ENCODE measurements around the gene SKI.

Gene SKI

DNA sequence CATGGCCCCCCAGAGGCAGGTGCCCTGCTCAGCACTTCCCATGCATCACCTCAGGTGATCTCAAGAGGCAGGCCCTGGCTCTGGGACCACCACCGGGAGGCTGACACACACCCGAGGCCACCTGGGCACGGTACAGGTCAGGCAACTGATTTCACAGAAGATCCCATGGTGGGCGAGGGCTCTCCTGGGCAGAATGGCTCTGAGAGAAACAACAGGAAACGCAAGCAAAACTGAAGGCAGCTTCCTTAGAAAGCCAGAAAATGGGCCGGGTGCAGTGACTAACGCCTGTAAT, 11.4 kb upstream of the SKI start:
- TF ChIP-seq, protein P1, sequence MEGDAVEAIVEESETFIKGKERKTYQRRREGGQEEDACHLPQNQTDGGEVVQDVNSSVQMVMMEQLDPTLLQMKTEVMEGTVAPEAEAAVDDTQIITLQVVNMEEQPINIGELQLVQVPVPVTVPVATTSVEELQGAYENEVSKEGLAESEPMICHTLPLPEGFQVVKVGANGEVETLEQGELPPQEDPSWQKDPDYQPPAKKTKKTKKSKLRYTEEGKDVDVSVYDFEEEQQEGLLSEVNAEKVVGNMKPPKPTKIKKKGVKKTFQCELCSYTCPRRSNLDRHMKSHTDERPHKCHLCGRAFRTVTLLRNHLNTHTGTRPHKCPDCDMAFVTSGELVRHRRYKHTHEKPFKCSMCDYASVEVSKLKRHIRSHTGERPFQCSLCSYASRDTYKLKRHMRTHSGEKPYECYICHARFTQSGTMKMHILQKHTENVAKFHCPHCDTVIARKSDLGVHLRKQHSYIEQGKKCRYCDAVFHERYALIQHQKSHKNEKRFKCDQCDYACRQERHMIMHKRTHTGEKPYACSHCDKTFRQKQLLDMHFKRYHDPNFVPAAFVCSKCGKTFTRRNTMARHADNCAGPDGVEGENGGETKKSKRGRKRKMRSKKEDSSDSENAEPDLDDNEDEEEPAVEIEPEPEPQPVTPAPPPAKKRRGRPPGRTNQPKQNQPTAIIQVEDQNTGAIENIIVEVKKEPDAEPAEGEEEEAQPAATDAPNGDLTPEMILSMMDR (IDR thresholded peaks at IDR 0.05) = no peak
- peak; percentile 71 for DNase-seq (ENCODE audit: low spot score)
- Histone ChIP-seq H3K4me3 (no peak overlapping the region), H3K27ac (no peak overlapping the region)

DNA sequence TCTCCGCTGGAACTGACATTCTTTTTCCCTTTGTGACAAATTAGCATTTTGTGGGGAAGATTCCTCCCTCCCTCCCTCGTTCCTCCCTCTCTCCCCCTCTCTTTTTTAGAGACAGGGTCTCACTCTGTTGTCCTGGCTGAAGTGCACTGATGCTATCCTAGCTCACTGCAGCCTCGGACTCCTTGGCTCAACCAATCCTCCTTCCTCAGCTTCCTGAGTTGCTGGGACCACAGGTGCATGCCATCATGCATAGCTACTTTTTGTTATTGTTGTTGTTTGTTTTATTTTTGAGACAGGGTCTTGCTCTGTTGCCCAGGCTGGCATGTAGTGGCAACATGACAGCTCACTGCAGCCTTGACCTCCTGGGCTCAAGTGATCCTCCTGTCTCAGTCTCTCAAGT, 6.8 kb upstream of the SKI start:
- no peak overlapping the region for H3K27ac ChIP-seq
- DNase-seq (ENCODE audit: low spot score) = peak; percentile 68
- H3K4me3 ChIP-seq = no peak overlapping the region
- TF ChIP-seq, protein P1 (IDR thresholded peaks at IDR 0.05) = no peak

DNA sequence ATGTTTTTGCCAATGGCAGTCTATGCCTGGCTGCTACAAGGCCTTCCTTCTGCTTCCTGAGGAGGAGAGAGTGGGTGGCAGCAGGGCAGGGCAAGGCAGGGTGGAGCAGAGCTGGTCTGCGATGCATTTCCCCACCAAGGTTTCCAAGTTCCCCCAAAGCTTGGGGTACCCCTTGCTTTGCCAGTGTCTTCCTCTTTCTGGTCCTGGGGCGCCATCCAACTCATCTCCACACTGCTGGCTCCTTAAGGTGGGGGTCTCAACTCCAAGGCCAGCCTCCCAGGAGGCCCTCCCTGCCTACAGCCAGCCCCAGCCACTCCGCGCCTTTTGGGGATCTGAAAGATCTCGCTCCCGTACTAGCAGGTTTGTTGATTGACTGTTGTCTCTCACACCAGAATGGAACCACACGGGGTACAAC, 3.9 kb upstream of the SKI start:
- Histone ChIP-seq H3K4me3 (no peak overlapping the region), H3K27ac (no peak overlapping the region)
- TF ChIP-seq, protein P1 (IDR thresholded peaks at IDR 0.05) = no peak
- peak; percentile 70 for DNase-seq (ENCODE audit: low spot score)

DNA sequence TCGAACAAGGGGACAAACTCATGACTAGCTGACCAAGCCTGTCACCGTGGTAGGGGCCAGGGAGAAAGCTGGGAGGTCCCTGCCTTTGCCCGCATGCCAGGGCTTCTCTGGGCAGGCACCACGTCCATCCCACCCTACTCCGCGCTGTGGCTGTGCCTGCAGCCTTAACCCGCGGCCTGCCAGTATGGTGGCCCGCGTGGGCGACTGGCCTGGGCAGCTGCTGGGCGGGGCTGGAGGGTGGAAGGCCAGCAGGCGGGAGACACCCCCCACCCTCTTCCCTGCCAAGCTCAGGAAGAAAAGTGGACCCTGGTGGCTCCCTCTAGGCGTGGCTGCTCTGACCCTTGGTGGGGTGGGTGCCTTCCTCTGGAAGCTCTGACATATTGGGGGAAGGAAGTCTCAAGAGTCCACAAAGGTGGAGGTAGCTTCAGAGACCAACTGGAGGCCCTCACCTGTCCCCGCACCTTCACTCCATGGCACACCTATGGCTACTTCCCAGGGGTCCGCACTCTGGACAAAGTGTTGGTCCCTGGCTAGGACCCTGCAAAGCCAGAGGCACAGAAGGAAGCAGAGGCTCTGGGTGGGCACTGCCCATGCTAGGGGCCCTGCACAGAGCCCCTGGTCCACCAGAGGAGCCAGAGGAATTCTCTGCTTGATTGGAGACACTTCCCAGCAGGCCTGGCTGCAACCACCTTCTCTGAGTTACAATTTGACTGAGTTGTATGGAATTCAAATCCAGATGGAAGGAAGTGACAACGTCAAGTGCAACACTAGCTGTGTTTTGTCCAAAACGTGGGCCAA, 3.3 kb upstream of the SKI start:
- DNase-seq (ENCODE audit: low spot score) = peak; percentile 72
- TF ChIP-seq, protein P1 (IDR thresholded peaks at IDR 0.05) = no peak
- Histone ChIP-seq H3K4me3 (no peak overlapping the region), H3K27ac (no peak overlapping the region)

DNA sequence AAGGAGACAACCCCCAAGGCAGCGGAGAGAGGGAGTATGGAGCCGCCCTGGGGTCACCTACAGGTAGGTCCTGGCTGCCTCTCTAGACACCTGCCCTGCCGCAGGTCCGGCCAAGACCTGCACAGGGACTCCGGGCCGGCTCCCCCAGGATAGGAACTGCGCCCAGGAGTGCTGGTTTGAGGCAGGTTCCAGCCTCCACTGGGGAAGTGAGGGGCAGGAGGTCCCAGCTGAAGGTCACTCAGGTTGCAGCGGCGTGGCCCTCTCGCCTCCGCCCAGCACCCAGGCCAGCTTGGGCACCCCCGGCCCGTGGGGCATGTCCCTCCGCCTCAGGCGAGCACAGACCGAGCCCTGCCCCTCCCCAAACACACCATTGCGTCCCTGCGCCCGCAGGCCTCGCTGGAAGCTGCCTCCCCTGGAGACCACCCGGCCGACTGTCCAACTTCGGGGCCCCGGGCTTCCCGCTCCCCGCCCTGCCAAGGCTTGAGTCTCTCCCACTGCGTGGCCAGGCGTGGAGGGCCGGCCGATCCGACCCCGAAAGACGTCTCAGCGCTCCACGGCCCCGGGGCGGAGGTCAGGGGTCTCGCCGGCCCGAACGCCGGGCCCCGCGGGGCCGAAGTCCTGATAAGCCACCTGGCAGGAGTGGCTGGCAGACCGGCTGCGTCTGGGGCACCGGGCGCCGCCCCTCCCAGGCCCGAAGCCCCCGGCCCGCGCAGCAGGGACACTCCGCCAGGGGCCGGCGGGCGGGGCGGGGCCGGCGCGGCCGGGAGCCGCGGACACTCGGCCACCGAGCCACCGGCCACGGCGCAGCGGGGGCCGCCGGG, 1.4 kb upstream of the SKI start:
- TF ChIP-seq, protein P1 (IDR thresholded peaks at IDR 0.05) = no peak
- DNase-seq (ENCODE audit: low spot score) = peak; percentile 82
- peak overlapping the region; percentile 97 for H3K4me3 ChIP-seq
- peak overlapping the region; percentile 98 to 100 for H3K27ac ChIP-seq

DNA sequence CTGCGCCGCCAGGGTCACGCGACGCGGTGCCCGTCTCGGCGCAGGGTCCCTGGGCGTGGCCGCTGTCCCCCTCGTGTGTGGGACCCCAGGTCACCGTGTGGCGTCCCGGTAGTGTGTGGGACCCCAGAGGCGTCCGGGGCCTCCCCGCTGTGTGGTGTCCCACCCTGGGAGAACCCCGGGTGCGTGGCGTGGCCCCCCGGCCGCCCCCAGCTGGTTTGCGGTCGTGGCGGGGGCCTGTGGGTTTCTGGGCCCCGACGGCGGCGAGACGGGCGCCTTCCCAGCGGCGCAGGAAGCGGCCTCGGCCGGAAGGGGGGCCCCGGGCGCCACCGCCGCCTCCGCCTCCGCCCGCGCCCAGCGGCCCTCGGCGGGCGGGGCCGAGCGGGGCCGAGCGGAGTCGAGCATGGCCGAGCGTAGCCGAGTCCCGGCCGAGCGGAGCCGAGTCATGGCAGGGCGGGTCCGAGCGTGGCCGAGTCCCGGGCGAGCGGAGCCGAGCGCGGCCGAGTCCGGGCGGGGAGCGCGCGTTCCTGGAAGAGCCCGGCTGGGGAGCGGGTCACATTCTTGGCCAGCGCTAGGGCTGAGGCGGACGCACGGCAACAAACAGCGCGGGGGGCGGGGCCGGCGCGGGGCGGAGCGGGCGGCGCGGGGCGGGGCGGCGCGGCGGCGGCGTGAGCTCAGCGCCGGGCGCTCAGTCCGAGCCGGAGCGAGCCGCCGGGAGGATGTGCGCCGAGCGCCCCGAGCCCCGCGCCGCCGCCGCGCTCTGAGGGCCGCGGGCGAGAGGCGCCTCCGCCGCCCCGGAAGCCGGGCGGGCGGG, 568 bp upstream of the SKI start:
- H3K27ac ChIP-seq = peak overlapping the region; percentile 98 to 100
- TF ChIP-seq, protein P1 (IDR thresholded peaks at IDR 0.05) = no peak
- H3K4me3 ChIP-seq = peak overlapping the region; percentile 97
- peak; percentile 97 for DNase-seq (ENCODE audit: low spot score)
